ENCODE results near the gene DENND1B. TPM values are rescaled to one million over a fixed set of nuclear protein-coding genes. Genes with fewer than 3 reads are reported as not detected.

DENND1B gene
- total RNA-seq, 1 experiment from 2014 or later: 14.1 TPM

DNA sequence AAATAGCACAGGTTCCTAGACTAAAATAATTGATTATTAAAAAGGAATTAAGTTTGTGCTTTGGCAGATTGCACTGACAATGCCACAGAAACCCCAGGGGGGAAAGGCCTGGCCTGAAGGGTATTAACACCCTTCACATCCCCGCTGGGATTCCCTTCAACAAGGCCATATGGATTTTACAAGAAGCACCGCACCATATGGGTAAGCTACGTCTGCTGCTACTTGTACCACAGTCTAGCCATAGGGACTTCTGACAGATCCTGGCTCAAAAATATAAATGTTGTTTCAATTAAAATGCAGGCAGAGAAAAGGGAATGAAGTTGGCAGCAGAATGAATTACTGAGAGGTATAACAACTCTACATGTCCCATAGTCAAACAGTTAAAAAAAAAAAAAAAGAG lies 101.0 kb downstream of the DENND1B start:
- Histone ChIP-seq H3K27me3 (ENCODE audit: insufficient read depth, low read depth) (no peaks in the 10 kb centered on the region), H3K4me3 (no peak overlapping the region), H3K4me2 (no peak overlapping the region), H3K9me2 (ENCODE audit: insufficient read depth) (no peaks in the 10 kb centered on the region), H3K36me3 (ENCODE audit: low read depth) (no peaks in the 10 kb centered on the region), H3K27ac (no peak overlapping the region), H3K4me1 (replicated peaks; ENCODE audit: insufficient read depth) (no peaks in the 10 kb centered on the region), H3K79me2 (ENCODE audit: low read depth) (no peaks in the 10 kb centered on the region), H2AFZ (no peak overlapping the region), H4K20me1 (ENCODE audit: insufficient read depth) (no peaks in the 10 kb centered on the region), H3F3A (ENCODE audit: insufficient read depth, low read depth) (no peaks in the 10 kb centered on the region), H3K9me3 (ENCODE audit: insufficient read depth, low read depth) (no peaks in the 10 kb centered on the region; the same call in 1 of the 2 replicates)
- ChIA-PET CTCF (no interaction called here), POLR2A (ENCODE audit: unreplicated experiment) (no interaction called here)
- intact Hi-C loops (cut with micrococcal nuclease; ENCODE audit: unreplicated experiment): no loop called here
- no peak for DNase-seq
- no TSS peak for BruUV-seq (replicated peaks)
- TF ChIP-seq, protein P1, sequence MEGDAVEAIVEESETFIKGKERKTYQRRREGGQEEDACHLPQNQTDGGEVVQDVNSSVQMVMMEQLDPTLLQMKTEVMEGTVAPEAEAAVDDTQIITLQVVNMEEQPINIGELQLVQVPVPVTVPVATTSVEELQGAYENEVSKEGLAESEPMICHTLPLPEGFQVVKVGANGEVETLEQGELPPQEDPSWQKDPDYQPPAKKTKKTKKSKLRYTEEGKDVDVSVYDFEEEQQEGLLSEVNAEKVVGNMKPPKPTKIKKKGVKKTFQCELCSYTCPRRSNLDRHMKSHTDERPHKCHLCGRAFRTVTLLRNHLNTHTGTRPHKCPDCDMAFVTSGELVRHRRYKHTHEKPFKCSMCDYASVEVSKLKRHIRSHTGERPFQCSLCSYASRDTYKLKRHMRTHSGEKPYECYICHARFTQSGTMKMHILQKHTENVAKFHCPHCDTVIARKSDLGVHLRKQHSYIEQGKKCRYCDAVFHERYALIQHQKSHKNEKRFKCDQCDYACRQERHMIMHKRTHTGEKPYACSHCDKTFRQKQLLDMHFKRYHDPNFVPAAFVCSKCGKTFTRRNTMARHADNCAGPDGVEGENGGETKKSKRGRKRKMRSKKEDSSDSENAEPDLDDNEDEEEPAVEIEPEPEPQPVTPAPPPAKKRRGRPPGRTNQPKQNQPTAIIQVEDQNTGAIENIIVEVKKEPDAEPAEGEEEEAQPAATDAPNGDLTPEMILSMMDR (conservative IDR thresholded peaks at IDR 0.05): no peak
- TF ChIP-seq EZH2 (IDR thresholded peaks at IDR 0.05; ENCODE audit: low read depth): no peak

DNA sequence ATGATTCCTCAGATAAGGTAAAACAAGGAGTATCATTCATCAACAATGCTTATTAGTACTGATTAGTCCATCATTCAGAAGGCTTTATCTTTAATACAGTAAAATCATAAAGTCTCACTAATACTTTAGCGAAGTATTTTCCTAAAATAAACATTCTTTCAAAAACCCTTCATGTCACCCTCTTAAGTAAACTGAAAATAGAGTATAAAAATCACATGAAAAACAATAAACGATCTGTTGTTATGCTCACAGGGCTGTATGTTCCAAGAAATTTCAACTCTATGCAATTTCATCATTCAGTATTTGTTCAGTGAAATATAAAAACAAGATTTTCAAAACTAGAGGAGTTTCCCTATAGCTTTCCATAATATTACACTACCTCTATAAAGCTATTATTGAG lies 102.0 kb downstream of the DENND1B start:
- Histone ChIP-seq H3K4me2 (no peak overlapping the region), H2AFZ (no peak overlapping the region), H3K4me3 (no peak overlapping the region), H3K9me2 (ENCODE audit: insufficient read depth) (no peaks in the 10 kb centered on the region), H3K36me3 (ENCODE audit: low read depth) (no peaks in the 10 kb centered on the region), H3K79me2 (ENCODE audit: low read depth) (no peaks in the 10 kb centered on the region), H3K27ac (no peak overlapping the region), H4K20me1 (ENCODE audit: insufficient read depth) (no peaks in the 10 kb centered on the region), H3K4me1 (replicated peaks; ENCODE audit: insufficient read depth) (no peaks in the 10 kb centered on the region), H3K27me3 (ENCODE audit: insufficient read depth, low read depth) (no peaks in the 10 kb centered on the region), H3K9me3 (ENCODE audit: insufficient read depth, low read depth) (no peaks in the 10 kb centered on the region; the same call in 1 of the 2 replicates), H3F3A (ENCODE audit: insufficient read depth, low read depth) (no peaks in the 10 kb centered on the region)
- no peak for DNase-seq
- intact Hi-C loops (cut with micrococcal nuclease; ENCODE audit: unreplicated experiment): no loop called here
- BruUV-seq (replicated peaks): no TSS peak
- no peak for TF ChIP-seq EZH2 (IDR thresholded peaks at IDR 0.05; ENCODE audit: low read depth)
- ChIA-PET POLR2A (ENCODE audit: unreplicated experiment) (no interaction called here), CTCF (no interaction called here)

DNA sequence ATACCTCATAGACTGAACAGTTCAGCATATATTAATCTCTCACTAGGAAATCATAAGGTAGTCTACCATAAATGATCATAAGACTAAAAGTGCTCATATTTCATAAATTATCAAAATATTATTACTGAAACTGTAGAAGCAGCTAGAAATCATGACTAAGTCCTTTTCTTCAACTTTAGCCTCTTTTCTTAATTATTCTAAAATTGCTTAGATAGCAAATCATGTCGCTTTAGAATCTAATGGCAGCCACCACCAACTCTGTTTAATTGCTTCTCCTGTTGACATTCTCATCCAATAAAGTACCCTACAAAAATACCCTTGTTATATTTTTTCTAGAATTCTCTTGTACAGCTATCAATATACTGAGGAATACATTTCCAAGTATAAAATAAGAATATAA lies 102.9 kb downstream of the DENND1B start:
- no peak overlapping the region for H3K27ac ChIP-seq
- CTCF ChIA-PET: no interaction called here
- BruUV-seq (replicated peaks): no TSS peak

More for the DNA sequence above, 102.9 kb downstream of the DENND1B start:
- DNase-seq: no peak
- Histone ChIP-seq H4K20me1 (ENCODE audit: insufficient read depth) (no peaks in the 10 kb centered on the region), H3K9me2 (ENCODE audit: insufficient read depth) (no peaks in the 10 kb centered on the region), H3K4me3 (no peak overlapping the region), H3K27me3 (ENCODE audit: insufficient read depth, low read depth) (no peaks in the 10 kb centered on the region), H2AFZ (no peak overlapping the region), H3K4me1 (replicated peaks; ENCODE audit: insufficient read depth) (no peaks in the 10 kb centered on the region), H3K79me2 (ENCODE audit: low read depth) (no peaks in the 10 kb centered on the region), H3K9me3 (ENCODE audit: insufficient read depth, low read depth) (no peaks in the 10 kb centered on the region; the same call in 1 of the 2 replicates), H3K36me3 (ENCODE audit: low read depth) (no peaks in the 10 kb centered on the region), H3F3A (ENCODE audit: insufficient read depth, low read depth) (no peaks in the 10 kb centered on the region), H3K4me2 (no peak overlapping the region)
- TF ChIP-seq, protein P1 (conservative IDR thresholded peaks at IDR 0.05): no peak
- TF ChIP-seq EZH2 (IDR thresholded peaks at IDR 0.05; ENCODE audit: low read depth): no peak
- intact Hi-C loops (cut with micrococcal nuclease; ENCODE audit: unreplicated experiment): no loop called here
- POLR2A ChIA-PET (ENCODE audit: unreplicated experiment): no interaction called here
